GM21381 (cell line): ENCODE results near the gene RACK1.

Experiments used
- ATAC-seq: cut with Tn5 transposase; IDR thresholded peaks from one replicate; pipeline ENCODE4 v1.9.1; 2021; ENCODE audit warnings: mild to moderate bottlenecking, moderate library complexity; ENCODE audit not compliant: unreplicated experiment

Gene RACK1

GRCh38 chr5:181234455-181235306 lies 9.0 kb downstream of the RACK1 start:
- no peak for ATAC-seq

GRCh38 chr5:181233801-181234454 lies 9.8 kb downstream of the RACK1 start:
- no peak for ATAC-seq

GRCh38 chr5:181233088-181233800 lies 10.5 kb downstream of the RACK1 start:
- no peak for ATAC-seq

- no peak for ATAC-seq
Observed at GRCh38 chr5:181232593-181232992, 11.1 kb downstream of the RACK1 start.

DNA sequence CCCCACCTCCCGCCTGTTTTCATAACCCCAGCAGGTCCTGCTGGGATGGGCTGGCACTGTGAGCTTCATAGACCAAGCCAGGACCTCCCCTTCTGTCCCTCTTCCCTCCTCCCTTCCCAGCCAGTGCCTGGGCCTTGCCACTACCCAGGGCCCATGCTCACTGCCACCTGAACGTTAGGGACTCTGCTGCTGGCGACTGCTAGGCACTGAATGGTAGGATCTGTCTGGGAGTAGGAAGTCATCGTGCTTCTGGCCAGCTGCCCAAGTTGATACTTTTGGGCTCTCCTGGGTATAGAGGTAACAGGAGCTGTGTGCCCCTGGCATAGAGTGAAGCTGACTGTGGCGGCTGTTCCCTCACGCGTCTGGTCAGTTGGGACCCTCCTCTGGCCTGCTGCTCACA lies 12.3 kb downstream of the RACK1 start:
- no peak for ATAC-seq

GRCh38 chr5:181230551-181230950 lies 13.2 kb downstream of the RACK1 start:
- ATAC-seq: no peak

- no peak for ATAC-seq
Observed at GRCh38 chr5:181229996-181230395, 13.7 kb downstream of the RACK1 start.

DNA sequence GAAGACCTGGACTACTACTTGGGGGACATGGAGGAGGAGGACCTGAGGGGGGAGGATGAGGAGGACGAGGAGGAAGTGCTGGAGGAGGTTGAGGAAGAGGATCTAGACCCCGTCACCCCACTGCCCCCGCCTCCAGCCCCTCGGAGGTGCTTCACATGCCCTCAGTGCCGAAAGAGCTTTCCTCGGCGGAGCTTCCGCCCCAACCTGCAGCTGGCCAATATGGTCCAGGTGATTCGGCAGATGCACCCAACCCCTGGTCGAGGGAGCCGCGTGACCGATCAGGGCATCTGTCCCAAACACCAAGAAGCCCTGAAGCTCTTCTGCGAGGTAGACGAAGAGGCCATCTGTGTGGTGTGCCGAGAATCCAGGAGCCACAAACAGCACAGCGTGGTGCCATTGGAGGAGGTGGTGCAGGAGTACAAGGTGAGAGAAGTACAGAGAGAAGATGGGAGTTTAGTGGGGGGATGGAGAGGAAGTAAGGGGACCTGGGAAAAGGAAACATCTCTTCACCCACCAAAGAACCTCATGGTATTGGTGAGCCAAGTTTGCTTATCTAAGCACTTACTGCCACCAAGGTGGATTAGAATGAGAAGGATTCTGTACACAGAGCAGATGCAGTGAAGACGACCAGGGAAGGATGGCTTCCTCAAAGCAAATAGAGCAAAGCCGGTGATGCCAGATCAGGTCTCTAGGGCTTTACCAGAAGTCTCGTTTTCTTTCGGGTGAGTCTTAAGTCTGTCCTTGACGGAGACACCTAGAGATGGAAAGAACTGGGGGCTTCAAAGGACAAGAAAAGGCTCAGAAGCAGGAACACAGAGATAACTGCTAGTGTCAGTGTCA lies 19.1 kb downstream of the RACK1 start:
- no peak for ATAC-seq

DNA sequence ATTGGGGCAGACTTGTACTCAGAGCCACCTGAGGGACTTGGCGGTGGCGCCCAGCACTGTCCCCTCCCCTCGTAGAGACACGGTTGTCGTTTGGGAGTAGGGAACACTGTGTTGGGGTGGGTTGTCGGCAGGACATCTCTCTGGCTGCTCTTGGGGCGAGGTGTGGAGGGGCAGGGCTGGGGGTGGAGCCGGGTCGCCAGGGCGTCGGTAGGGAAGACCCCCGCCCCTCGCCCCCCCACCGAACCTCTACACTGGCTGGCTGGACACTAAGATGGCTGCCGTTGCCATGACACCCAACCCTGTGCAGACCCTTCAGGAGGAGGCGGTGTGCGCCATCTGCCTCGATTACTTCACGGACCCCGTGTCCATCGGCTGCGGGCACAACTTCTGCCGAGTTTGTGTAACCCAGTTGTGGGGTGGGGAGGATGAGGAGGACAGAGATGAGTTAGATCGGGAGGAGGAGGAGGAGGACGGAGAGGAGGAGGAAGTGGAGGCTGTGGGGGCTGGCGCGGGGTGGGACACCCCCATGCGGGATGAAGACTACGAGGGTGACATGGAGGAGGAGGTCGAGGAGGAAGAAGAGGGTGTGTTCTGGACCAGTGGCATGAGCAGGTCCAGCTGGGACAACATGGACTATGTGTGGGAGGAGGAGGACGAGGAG lies 19.8 kb downstream of the RACK1 start:
- no peak for ATAC-seq

GRCh38 chr5:181223058-181223728 lies 20.5 kb downstream of the RACK1 start, which contains the start of gene TRIM41:
TRIM41 (plus strand) TSS chr5:181223281; CDS start chr5:181224000, 719 bp downstream.
- peak; percentile 60 for ATAC-seq

- no peak for ATAC-seq
Observed at GRCh38 chr5:181222630-181223057, 21.1 kb downstream of the RACK1 start.

DNA sequence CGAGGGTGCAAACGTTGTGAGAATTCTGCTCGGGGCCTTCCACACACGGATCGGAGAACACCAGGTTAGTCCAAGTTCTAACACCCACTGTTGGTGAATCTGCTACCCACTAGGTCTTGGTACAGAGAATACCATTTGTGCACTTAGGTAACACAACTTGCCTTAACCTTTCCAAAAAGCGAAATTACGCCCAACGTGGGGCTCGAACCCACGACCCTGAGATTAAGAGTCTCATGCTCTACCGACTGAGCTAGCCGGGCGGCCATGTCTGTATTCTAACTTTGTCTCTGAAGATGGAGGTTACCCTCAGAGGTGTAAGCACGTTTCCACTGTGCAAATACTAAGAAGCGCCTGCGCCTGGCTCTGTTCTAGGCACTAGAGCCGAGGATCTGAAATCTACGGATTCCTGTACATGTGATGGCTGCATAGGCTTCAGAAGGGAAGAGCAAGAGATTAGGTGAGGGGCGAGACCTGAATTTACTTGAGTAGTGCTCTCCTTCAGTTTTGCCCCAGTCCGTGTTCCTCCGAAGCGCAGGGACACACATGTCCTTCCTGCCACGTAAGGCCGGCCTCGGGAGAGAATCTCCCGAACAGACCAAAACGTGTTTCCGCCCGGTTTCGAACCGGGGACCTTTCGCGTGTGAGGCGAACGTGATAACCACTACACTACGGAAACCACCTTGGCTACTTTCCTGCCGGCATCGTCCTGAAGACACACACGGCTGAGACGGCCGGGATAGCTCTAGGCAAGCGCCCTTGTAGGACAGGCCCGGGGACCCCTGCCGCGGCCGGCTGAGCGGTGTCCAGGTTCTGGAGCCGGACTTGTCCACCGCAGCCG lies 21.7 kb downstream of the RACK1 start:
- ATAC-seq: peak; percentile 28

DNA sequence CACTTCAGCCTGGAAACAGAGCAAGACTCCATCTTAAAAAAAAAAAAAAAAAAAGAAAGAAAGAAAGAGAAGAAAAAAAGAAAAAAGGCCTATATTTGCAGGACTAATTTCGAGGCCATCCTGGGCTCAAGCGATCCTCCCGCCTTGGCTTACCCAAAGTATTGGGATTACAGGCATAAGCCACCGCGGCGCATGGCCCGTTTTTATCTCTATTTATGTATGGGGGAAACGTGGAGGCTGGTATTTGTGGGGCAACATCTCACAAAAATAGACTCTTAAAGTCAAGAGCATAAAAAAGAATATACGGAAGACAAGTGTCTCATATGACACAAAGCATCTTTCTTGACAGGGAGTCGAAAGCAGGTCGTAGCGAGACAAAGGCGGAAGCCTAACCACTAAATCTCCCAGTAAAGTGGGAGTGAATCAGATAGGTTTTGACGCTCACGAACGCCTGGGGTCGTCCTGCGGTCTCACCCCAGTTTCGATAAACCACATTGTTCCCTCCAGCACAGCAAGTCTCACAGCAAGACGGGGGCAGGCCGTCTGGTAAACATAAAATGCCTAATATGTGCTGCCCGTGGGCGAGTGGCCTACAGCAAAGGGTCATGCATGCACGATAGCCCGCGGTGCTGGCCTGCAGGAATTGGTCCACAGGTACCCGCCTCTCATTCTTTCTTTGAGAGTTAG lies 22.5 kb downstream of the RACK1 start:
- no peak for ATAC-seq

DNA sequence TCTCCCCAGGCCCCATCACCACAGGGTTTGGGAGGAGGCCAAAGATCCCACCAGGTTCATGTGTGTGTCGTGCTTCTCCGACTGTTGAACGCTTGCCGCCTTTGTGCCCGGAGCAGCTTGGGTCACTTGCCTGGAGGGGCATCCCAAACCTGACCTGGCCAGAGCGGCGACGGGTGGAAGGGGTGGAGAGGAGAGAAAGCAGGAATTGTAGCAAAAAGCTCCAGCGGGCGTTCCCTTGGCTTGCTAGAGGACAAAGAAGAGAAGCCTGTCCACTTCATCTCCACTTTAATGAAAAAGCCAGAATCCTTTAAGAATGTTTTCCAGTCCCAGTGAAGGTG lies 23.6 kb downstream of the RACK1 start:
- ATAC-seq: no peak

DNA sequence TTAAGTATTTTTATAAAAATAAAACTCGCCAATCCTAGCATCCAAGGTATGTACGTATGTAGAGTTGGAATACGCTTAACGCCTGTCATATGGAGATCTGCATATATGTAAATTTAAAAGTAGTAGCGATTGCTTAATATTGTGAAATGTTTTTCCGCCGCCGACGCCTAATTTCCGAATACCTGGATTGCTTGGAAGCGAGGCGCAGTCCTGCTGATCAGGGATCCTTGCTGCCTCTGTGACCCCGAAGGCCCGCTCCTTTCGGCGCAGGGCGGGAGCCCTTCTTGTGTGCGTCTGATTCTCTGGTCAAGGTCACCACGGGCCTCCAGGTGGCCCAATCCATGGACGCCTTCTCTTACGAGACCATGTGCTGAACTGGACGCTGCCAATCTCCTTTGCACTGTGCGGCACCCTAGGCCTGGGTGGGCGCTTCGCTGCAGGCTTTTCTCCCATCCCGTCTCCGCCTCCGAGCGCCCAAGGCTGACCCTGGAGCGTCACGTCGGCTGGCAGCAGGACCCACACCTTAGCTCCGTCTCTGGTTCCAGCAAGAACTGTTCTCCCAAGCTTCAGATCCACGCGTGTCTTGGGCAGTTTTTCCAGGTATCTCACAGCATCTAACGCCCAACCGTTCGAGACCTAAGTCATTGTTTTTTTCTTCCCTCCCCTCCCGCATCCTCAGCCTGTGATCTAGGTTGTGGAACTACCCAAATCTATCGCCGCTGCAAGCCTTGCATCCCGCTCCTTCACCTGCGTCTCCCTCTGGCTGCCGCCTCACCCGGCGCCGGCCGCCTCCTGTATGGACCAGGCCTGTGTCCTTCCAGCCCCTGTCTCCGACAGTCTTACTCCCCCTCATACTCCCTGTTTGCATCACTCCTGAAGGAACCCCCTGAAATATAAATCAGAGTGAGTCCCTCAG lies 24.2 kb downstream of the RACK1 start:
- ATAC-seq: no peak

- ATAC-seq: no peak
Observed at GRCh38 chr5:181218795-181219124, 24.9 kb downstream of the RACK1 start.

- no peak for ATAC-seq
Observed at GRCh38 chr5:181217803-181218062, 26.0 kb downstream of the RACK1 start.
